SK-N-MC (cell line): ENCODE results near the gene CFAP251.
"Not testable (repeated sequence)": the region's sequence is repeated elsewhere in the genome, so short reads cannot be mapped to it uniquely, and the experiment has no call there.

Source experiments
- EZH2 ChIP-seq: fragments of 200-600 bp; sonication (generic); IDR thresholded peaks from one replicate; pipeline ENCODE4 v1.6.1; 2017; ENCODE audit warnings: antibody characterized with exemption
- POLR2AphosphoS5 ChIP-seq: IDR thresholded peaks from 2 replicates; pipeline ENCODE4 v1.6.1; 2012; ENCODE audit warnings: mild to moderate bottlenecking, low read depth, low read length, borderline replicate concordance

DNA sequence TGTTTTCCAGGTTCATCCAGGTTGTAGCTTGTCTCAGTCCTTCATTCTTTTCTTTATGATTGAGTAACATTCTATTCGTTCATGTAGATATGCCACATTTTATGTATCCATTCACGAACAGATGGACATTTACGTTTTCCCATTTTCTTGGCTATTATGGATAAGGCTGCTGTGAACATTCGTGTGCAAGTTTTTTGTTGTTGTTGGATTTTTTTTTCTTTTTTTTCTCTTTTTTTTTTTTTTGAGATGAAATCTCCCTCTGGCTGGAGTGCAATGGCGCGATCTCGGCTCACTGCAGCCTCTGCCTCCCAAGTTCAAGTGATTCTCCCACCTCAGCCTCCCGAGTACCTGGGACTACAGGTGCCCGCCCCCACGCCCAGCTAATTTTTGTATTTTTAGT is 70.1 kb downstream of the CFAP251 start:
- not testable (repeated sequence) for TF ChIP-seq EZH2, POLR2AphosphoS5
